HG02763 (cell line): ENCODE results near the gene MGA.

Source experiments
- ATAC-seq: cut with Tn5 transposase; IDR thresholded peaks from one replicate; pipeline ENCODE4 v1.9.1; 2021; ENCODE audit warnings: mild to moderate bottlenecking, moderate library complexity; ENCODE audit not compliant: unreplicated experiment

Gene MGA

DNA sequence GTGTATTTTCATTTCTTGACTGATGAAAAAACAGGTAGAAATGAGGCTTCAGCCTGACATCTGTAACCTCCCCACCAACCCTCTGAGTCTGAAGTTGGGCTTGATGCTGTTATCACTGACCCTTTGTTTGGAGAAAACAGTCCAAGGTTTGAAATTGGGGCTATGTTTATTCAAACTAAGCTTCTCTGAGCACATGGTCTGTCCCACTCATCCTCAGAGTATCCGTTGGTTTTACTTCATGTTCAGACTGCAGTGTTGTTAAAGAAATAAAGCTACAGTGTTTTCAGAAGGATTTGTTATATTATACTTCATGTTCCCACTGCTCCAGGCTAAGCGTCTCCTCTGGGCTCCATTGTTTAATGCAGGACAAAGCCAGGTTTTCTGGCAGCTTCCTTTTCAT lies 120.1 kb downstream of the MGA start:
- no peak for ATAC-seq

- ATAC-seq = no peak
Observed at GRCh38 chr15:41780727-41781126, 120.5 kb downstream of the MGA start.

DNA sequence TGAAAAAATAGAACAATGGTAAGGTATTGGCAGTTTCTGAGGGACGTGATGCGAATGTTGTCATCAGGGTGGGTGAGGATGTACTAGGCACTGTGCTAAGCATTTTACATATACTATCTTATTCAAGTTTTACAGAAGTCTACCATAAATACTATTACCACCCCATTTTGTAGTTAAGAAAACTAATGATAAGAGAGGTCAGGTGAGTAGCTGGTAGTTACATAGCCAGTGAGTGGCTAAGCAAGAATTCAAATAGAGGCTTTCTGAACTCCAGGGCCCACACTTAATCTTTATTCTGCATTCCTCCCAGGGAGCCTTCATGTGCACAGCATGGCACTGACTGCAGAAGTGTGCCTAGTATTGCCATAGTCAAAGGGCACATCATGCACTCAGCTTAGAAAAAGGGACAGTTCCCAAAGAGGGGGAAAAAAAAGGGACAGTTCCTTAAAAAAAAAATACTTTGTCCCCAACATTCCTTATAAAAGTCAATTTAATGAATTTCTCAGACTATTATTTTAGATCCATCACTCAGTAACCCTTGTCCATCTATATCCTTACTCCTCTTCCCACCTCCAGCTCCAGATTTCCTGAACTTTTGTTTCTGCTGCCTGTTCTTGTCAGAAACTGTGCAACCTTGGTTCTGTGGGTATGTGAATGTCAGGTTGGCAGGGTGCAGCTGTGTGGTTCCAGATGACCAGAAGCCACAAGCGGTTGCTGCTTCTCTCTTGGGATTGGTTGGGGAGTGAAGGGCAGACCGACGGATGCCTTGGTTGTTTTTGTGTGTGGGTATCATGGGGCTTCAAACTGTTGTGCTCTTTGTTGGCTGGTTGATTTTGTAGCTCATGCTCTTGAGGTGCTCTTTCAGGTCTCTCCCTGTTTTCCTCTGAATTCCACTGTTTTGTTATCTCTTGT lies 122.4 kb downstream of the MGA start:
- ATAC-seq = no peak

GRCh38 chr15:41783296-41783695 lies 123.1 kb downstream of the MGA start:
- no peak for ATAC-seq

- ATAC-seq = no peak
Observed at GRCh38 chr15:41788262-41788661, 128.1 kb downstream of the MGA start.

GRCh38 chr15:41789236-41789635 lies 129.0 kb downstream of the MGA start:
- no peak for ATAC-seq

DNA sequence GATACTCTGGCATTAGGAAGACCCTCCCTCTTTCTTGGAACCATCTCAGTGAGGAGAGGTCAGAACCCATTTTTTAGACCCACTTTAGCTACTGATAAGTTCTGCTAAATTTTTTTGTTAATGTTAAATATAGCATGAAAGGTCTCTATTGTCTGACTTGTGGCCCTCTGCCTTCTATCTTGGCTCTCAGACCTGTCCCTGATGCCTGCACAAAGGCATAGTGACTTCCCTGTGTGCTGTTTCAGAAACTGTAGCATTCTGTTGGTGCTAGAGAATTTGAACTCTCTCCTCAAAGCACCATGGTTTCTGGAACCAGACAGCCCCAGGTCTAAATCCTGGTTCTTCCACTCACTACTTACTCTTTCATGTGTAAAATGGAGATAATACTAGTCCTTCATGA lies 129.5 kb downstream of the MGA start:
- no peak for ATAC-seq

DNA sequence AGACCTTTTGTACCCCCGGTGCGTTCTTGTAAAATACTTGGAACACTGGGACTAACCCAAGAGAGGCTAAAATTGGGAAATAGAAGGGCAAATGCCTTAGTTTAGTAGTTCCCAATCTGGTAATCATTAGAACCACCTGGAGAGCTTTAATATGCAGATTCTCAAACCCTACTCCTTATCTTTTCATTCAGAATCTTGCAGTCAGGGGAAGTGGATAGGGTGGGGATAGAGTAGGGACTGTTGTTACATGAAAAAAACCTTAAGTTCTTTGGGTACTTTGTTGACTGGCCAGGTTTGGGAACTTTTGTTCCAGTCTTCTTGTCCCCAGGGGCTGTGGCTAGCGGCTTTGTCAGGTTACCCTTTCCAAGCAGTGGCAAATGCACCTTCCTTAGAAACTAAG lies 130.0 kb downstream of the MGA start:
- ATAC-seq = no peak

GRCh38 chr15:41790756-41791546 lies 130.7 kb downstream of the MGA start:
- ATAC-seq = no peak

DNA sequence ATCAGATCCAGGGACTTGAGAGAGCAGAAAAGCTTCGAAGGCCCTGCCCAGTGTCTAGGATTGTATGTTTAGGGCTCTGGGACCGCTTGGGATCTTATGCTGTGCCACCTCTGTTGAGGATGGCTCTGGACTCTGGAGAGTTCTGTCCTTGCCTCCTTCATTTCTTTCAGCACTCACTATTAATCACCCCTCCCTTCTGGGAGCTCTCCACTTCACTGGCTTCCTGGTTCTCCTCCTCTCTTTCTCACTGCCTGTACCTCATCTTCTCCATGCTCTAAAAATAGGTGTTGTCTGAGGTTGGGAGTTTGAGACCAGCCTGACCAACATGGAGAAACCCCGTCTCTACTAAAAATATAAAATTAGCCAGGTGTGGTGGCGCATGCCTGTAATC lies 131.3 kb downstream of the MGA start:
- no peak for ATAC-seq

DNA sequence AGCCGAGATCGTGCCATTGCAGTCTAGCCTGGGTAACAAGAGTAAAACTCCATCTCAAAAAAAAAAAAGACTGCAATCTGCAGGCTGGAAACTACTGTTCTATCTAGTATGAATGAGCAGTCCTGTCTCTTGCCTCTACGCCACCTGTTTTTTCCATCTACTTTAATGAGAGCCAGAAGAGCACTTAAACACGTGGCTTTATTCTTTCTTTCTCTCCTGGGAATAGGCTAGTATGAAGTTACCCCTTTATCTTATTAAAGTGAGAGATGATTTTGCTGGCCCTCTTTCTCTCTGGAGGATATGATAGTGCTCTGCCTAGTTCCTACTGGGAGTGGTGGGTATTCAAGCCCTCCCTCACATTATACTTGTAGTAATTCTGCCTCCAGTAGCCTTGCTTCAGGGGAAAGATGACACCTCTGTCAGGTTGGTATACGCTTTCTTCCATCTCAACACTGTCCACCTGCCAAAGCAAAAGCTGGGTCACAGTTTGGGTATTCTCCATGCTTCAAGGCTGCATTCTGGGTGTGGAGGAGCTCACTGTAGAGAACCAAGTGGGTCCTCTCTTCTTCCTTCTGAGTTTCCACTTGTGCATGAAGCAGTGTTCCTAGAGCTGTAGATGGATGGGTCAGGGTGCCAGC lies 131.9 kb downstream of the MGA start:
- no peak for ATAC-seq

DNA sequence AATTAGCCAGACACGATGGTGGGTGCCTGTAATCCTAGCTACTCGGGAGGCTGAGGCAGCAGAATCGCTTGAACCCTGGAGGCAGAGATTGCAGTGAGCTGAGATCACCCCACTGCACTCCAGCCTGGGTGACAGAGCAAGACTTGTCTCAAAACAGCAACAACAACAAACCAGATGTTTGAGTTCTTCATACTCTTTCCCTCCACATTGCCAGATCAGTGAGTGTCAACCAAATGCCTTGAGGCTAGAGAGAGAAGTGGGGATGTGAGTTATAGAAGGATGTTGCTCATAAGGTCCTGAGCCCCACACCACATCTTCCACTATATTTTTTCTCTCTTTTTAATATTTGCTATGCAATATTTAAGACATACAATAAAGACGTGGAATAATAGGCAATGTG lies 133.9 kb downstream of the MGA start:
- ATAC-seq = no peak

DNA sequence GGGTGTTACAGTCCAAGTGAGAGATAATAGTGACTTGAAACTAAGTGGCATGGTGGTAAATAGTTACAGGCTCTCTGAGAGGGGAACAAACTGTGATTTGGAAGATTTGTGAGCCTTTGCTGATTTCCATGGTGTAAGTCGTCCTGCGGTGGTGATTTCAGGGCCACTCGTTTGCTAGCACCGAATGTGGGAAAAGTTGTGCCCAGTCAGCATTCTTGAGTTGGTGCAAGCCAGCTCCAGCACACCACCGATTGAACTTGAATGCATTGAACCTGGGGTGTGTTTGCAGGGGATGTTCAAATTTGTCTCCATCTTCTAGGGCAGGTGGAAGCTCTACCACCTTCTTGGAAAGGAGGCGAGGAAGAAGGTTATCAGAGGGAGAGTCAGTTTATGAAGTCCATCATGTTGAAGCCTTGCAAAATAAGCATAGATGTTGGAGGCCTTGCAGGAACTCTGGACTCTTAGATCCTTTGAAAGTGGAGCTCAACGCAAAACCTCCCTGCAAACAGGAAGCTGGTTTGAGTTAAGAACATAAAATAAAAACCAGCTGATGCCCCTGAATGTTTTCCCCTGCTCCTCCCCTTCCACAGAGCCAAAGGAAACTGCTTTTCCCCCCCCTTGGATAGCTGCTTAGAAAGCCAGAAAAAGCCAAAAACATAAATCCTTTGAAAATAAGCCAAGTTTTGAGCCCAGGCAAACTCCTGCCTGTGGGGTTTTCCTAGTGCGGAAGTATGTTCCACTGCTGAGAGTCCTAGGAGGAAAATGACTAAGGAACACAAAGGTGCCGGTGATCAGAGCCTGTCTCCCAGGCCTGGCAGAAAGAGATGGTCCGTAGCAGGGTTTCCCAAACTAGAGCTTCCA lies 136.0 kb downstream of the MGA start:
- ATAC-seq = no peak

- ATAC-seq = no peak
Observed at GRCh38 chr15:41797201-41797944, 137.2 kb downstream of the MGA start.

GRCh38 chr15:41798607-41799487 lies 138.6 kb downstream of the MGA start:
- ATAC-seq = no peak

- no peak for ATAC-seq
Observed at GRCh38 chr15:41799488-41799805, 139.2 kb downstream of the MGA start.

- no peak for ATAC-seq
Observed at GRCh38 chr15:41801185-41801584, 141.0 kb downstream of the MGA start.

- no peak for ATAC-seq
Observed at GRCh38 chr15:41801850-41802455, 141.7 kb downstream of the MGA start.

GRCh38 chr15:41804361-41804760 lies 144.2 kb downstream of the MGA start:
- no peak for ATAC-seq
